Measurements from ENCODE around the gene CFAP100. TPM values are rescaled to one million over a fixed set of nuclear protein-coding genes. Genes with fewer than 3 reads are reported as not detected.

Gene CFAP100
- not detected for total RNA-seq

DNA sequence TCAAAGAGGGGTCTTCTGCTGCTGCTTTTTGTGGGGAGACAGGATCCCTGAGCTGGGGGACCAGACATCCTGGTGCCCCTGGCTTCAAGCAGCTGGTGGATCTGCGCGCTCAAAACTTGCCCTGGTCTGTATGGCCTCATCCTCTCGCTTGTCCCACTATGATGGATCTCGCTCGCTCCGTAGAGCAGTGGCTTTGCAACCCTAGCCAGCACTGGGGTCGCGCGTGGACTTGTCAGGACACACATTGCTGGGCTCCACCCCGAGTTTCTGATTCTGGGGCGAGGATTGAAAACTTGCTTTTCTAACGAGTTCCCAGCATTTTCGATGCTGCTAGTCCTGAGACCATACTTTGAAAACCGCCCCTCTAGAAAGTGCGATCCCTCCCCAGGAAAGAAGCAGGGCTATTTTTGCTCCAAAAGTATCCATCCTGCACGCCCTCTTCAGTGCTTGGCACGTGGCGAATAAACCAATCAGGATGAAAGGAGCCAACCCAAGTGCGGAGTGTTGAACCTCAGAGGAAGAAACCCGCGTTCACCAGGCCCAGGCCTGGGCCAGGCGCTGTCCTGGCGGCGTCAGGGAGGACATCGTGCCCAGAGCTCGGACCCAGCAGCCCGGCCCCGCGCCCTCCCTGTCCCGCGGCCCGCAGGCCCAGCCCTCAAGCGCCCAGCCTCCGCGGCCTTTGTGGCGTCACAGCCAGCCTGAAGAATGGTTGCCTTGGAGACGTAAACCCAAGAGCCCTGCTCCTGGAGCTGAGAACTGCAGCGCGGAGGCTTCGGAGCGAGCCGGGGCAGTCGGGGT, at the start of gene CFAP100:
TSS of gene CFAP100 (plus strand) at position 731 of the 798 bp plus-strand sequence. CDS start 1,092 bp downstream, outside the sequence.

DNA sequence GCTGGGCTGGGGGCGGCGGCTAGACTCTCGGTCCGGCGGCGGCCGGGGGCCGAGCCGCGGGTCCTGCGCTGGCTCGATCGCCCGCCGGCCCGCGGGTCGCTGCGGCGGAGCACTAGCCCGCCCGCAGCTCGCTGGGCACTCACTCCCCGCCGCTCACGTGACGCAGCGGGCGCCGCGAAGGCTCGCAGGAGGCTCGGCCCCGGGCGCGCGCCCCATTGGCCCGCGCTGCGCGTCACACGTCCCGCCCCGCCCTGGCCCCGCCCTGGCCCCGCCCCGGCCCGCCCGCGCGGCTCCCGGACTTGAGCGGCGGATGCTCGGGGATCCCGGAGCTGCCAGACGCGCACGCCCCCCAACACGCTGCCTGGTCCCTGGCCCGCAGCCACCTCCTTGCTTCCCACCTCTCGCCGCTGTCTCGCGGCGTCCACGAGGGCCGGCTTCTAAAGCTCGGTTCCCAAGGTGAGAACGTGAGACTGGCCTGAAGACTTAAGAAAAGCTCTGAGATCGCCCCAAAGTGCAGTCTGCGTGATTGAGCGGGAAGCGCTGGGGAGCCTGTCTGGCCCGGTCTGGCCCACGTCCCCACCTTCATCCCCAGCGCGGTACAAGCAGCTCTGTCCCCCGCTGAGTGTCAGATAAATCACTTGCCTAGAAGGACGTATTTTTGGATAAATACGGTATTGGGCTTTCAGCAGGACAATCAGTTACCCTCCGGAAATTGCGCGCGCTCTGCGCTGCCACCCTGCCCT, 37.2 kb upstream of the CFAP100 start, which contains the start of gene KLF15:
TSS of gene KLF15 (minus strand) at position 114 of the 743 bp plus-strand sequence. CDS start 4,486 bp downstream, outside the sequence.

DNA sequence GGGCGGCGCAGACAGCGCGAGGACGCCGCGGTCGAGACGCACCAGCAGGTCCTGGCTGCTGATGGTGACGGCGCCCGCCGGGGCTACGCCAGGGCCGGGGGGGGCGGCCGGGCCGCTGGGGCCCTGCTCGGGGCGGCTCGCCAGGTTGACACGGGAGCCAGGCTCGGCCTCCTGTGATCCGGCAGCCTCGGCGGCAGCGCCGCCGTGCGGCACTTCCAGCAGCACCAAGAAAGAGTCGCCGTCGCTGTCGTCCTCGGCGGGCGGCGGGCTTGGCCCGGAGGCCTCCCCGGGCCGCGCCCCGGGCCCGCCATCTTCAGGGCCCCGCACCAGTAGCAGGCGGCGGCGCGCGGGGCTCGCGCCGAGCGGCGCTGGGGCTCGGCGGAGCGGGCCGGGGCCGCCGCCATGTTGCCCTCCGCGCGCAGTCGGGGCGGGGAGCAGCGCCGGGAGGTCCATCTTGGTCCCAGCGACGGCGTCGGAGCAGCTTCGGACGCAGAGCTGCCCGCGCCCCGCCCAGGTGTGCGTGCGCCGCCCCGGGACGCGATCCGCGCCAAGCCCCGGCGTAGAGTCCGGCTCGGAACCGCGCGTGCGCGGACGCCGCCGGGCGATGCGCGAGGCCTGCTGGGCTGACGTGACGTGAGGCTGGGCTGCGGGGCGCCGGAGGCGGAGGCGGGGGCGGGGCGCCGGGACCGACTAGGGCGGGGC, 80.9 kb downstream of the CFAP100 start, which contains the start of gene ZXDC:
TSS of gene ZXDC (minus strand) at position 479 of the 702 bp plus-strand sequence. CDS start at position 453, 26 bp downstream.

Other genes with a start within 250 kb of the CFAP100 start
- 2.5 TPM for gene ALDH1L1, start 214.3 kb upstream of the CFAP100 start, total RNA-seq
- gene KLF15, start 37.5 kb upstream of the CFAP100 start, total RNA-seq, result 7.7 TPM
- gene ZXDC, start 81.0 kb downstream of the CFAP100 start, total RNA-seq, result 48.3 TPM
- gene UROC1, start 122.9 kb downstream of the CFAP100 start, total RNA-seq, result 0.11 TPM
- gene CHST13, start 129.2 kb downstream of the CFAP100 start, total RNA-seq, result 0.38 TPM
- gene C3orf22, start 164.0 kb downstream of the CFAP100 start, total RNA-seq, result not detected

Measured in camera-type eye (tissue), 1 donor.